WTC11 (cell line): Measurements from ENCODE around the gene RABGEF1. TPM values are rescaled to one million over a fixed set of nuclear protein-coding genes. Genes with fewer than 3 reads are reported as not detected.

ENCODE experiments used
- ATAC-seq: fragments of 200-7000 bp; cut with Tn5 transposase; 2 replicates; pipeline ENCODE4 v1.10.0; 2021; ENCODE audit warnings: mild to moderate bottlenecking, moderate library complexity
- CTCF ChIA-PET: fragments of 300-600 bp; sonication (Branson Sonifier 250); formaldehyde crosslinking; loops from one replicate; lab custom pipeline; 2021; ENCODE audit warnings: antibody characterized with exemption; lab: Charles Lee
- POLR2A ChIA-PET: fragments of 350-600 bp; sonication (Branson Sonifier 250); formaldehyde crosslinking; loops from one replicate; lab custom pipeline; 2021; ENCODE audit warnings: antibody characterized with exemption; lab: Charles Lee
- DNase-seq: peaks from one replicate; pipeline ENCODE4 v3.0.0; 2021; ENCODE audit warnings: low spot score
- H3K27ac Mint-ChIP-seq: 2 replicates; pipeline ENCODE4 v1.8.0; 2021; ENCODE audit warnings: mixed read lengths
- H3K27me3 Mint-ChIP-seq: 2 replicates; pipeline ENCODE4 v1.8.0; 2021; ENCODE audit warnings: low read depth, mild to moderate bottlenecking, moderate library complexity, mixed read lengths
- H3K36me3 Mint-ChIP-seq: 2 replicates; pipeline ENCODE4 v1.8.0; 2021; ENCODE audit warnings: mixed read lengths
- H3K4me1 Mint-ChIP-seq: 2 replicates; pipeline ENCODE4 v1.8.0; 2022; ENCODE audit warnings: mixed read lengths
- H3K4me3 Mint-ChIP-seq: 2 replicates; pipeline ENCODE4 v1.8.0; 2021; ENCODE audit warnings: mild to moderate bottlenecking, moderate library complexity, mixed read lengths
- H3K9me3 Mint-ChIP-seq: 2 replicates; pipeline ENCODE4 v1.8.0; 2021; ENCODE audit warnings: mixed read lengths
- ATF1 ChIP-seq: sonication (generic); formaldehyde crosslinking; IDR thresholded peaks from 2 replicates; pipeline ENCODE4 v1.8.1; 2023; ENCODE audit warnings: mild to moderate bottlenecking, moderate library complexity, missing genetic modification reagents
- CBFB ChIP-seq: sonication (generic); formaldehyde crosslinking; IDR thresholded peaks from 2 replicates; pipeline ENCODE4 v1.8.1; 2022; ENCODE audit warnings: mild to moderate bottlenecking, low read depth, missing genetic modification reagents
- ELF4 ChIP-seq: sonication (generic); formaldehyde crosslinking; IDR thresholded peaks from 2 replicates; pipeline ENCODE4 v1.8.1; 2022; ENCODE audit warnings: low read depth, mild to moderate bottlenecking, moderate library complexity, missing genetic modification reagents
- FOXJ3 ChIP-seq: sonication (generic); formaldehyde crosslinking; IDR thresholded peaks from 2 replicates; pipeline ENCODE4 v1.9.0; 2021; ENCODE audit warnings: missing genetic modification reagents, mild to moderate bottlenecking, borderline replicate concordance
- FOXP1 ChIP-seq: sonication (generic); formaldehyde crosslinking; IDR thresholded peaks from 2 replicates; pipeline ENCODE4 v1.8.0; 2022; ENCODE audit warnings: missing genetic modification reagents, mild to moderate bottlenecking, moderate library complexity, borderline replicate concordance
- GRHL2 ChIP-seq: fragments of 250-450 bp; sonication (Bioruptor Pico); IDR thresholded peaks from 2 replicates; pipeline ENCODE4 v1.8.0; 2022; ENCODE audit warnings: mild to moderate bottlenecking, moderate library complexity; ENCODE audit not compliant: insufficient replicate concordance, severe bottlenecking
- JUN ChIP-seq: sonication (generic); formaldehyde crosslinking; IDR thresholded peaks from 2 replicates; pipeline ENCODE4 v1.8.0; 2023; ENCODE audit warnings: mild to moderate bottlenecking, missing genetic modification reagents
- MXD4 ChIP-seq: fragments of 250-450 bp; sonication (Bioruptor Pico); IDR thresholded peaks from 2 replicates; pipeline ENCODE4 v1.8.0; 2021; ENCODE audit warnings: mild to moderate bottlenecking, moderate library complexity, borderline replicate concordance
- NR2C2 ChIP-seq: sonication (generic); formaldehyde crosslinking; IDR thresholded peaks from 2 replicates; pipeline ENCODE4 v1.8.0; 2022; ENCODE audit warnings: mild to moderate bottlenecking, missing genetic modification reagents
- PRRX2 ChIP-seq: fragments of 250-450 bp; sonication (Bioruptor Pico); IDR thresholded peaks from 2 replicates; pipeline ENCODE4 v1.8.0; 2021; ENCODE audit warnings: mild to moderate bottlenecking
- SMAD4 ChIP-seq: sonication (generic); formaldehyde crosslinking; IDR thresholded peaks from 2 replicates; pipeline ENCODE4 v1.8.0; 2022; ENCODE audit warnings: mild to moderate bottlenecking, missing genetic modification reagents
- TEAD4 ChIP-seq: sonication (generic); formaldehyde crosslinking; IDR thresholded peaks from 2 replicates; pipeline ENCODE4 v1.8.0; 2022; ENCODE audit warnings: mild to moderate bottlenecking, missing genetic modification reagents
- ZNF138 ChIP-seq: sonication (generic); formaldehyde crosslinking; conservative IDR thresholded peaks from 2 replicates; pipeline ENCODE4 v1.8.1; 2022; ENCODE audit warnings: mild to moderate bottlenecking, moderate library complexity, missing genetic modification reagents
- ZNF219 ChIP-seq: sonication (generic); formaldehyde crosslinking; IDR thresholded peaks from 2 replicates; pipeline ENCODE4 v1.8.0; 2023; ENCODE audit warnings: missing genetic modification reagents, mild to moderate bottlenecking, borderline replicate concordance
- ZNF416 ChIP-seq: fragments of 250-450 bp; sonication (Bioruptor Pico); IDR thresholded peaks from 2 replicates; pipeline ENCODE4 v1.9.0; 2021; ENCODE audit warnings: mild to moderate bottlenecking, inconsistent platforms
- total RNA-seq: library from RNA; stranded (reverse); gene quantifications from 3 replicates; pipeline ENCODE4 v1.2.3, GENCODE V29; 2021
- TF ChIP-seq, protein P1 (sequence below): fragments of 250-450 bp; sonication (Bioruptor Pico); IDR thresholded peaks from 2 replicates; pipeline ENCODE4 v1.9.0; 2021; ENCODE audit warnings: mild to moderate bottlenecking, borderline replicate concordance
- TF ChIP-seq, protein P2 (sequence below): sonication (generic); formaldehyde crosslinking; IDR thresholded peaks from 2 replicates; pipeline ENCODE4 v1.8.1; 2022; ENCODE audit warnings: low read depth, missing genetic modification reagents, borderline replicate concordance
- TF ChIP-seq, protein P3 (sequence below): sonication (generic); formaldehyde crosslinking; IDR thresholded peaks from 2 replicates; pipeline ENCODE4 v1.8.0; 2022; ENCODE audit warnings: mild to moderate bottlenecking, missing genetic modification reagents
- TF ChIP-seq, protein P4 (sequence below): sonication (generic); formaldehyde crosslinking; IDR thresholded peaks from 2 replicates; pipeline ENCODE4 v1.8.1; 2023; ENCODE audit warnings: mild to moderate bottlenecking, missing genetic modification reagents
- TF ChIP-seq, protein P5 (sequence below): sonication (generic); formaldehyde crosslinking; IDR thresholded peaks from 2 replicates; pipeline ENCODE4 v1.8.1; 2023; ENCODE audit warnings: mild to moderate bottlenecking, missing genetic modification reagents, moderate library complexity
- TF ChIP-seq, protein P6 (sequence below): fragments of 250-450 bp; sonication (Bioruptor Pico); IDR thresholded peaks from 2 replicates; pipeline ENCODE4 v1.9.0; 2021; ENCODE audit warnings: moderate library complexity, mild to moderate bottlenecking, inconsistent platforms, borderline replicate concordance
- TF ChIP-seq, protein P7 (sequence below): sonication (generic); formaldehyde crosslinking; IDR thresholded peaks from 2 replicates; pipeline ENCODE4 v1.8.1; 2023; ENCODE audit warnings: mild to moderate bottlenecking, moderate library complexity, missing genetic modification reagents

Gene RABGEF1
- total RNA-seq, 1 experiment from 2014 or later, result 18.1 TPM

DNA sequence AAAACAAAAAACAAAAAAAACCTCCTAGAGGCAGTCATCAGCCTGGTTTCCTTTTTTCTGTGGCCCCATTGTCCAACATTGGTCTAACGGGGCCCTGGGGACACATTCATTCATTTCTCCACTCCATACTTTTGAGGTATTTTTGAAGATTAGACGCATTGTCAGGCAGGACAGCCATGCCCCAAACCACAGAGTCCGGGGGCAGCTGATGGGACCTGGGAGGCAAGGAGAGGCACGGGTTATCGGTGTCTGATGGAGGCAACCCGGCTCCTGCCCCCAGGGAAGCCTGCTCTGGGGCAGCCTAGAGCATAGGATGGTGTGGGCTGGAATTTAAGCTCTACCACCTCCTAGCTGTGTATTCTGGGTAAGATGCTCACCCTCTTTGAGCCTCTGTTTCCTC, 6.5 kb upstream of the RABGEF1 start (continued):
- TF ChIP-seq, protein P1, sequence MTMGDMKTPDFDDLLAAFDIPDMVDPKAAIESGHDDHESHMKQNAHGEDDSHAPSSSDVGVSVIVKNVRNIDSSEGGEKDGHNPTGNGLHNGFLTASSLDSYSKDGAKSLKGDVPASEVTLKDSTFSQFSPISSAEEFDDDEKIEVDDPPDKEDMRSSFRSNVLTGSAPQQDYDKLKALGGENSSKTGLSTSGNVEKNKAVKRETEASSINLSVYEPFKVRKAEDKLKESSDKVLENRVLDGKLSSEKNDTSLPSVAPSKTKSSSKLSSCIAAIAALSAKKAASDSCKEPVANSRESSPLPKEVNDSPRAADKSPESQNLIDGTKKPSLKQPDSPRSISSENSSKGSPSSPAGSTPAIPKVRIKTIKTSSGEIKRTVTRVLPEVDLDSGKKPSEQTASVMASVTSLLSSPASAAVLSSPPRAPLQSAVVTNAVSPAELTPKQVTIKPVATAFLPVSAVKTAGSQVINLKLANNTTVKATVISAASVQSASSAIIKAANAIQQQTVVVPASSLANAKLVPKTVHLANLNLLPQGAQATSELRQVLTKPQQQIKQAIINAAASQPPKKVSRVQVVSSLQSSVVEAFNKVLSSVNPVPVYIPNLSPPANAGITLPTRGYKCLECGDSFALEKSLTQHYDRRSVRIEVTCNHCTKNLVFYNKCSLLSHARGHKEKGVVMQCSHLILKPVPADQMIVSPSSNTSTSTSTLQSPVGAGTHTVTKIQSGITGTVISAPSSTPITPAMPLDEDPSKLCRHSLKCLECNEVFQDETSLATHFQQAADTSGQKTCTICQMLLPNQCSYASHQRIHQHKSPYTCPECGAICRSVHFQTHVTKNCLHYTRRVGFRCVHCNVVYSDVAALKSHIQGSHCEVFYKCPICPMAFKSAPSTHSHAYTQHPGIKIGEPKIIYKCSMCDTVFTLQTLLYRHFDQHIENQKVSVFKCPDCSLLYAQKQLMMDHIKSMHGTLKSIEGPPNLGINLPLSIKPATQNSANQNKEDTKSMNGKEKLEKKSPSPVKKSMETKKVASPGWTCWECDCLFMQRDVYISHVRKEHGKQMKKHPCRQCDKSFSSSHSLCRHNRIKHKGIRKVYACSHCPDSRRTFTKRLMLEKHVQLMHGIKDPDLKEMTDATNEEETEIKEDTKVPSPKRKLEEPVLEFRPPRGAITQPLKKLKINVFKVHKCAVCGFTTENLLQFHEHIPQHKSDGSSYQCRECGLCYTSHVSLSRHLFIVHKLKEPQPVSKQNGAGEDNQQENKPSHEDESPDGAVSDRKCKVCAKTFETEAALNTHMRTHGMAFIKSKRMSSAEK, result no peak
- TF ChIP-seq, protein P2, sequence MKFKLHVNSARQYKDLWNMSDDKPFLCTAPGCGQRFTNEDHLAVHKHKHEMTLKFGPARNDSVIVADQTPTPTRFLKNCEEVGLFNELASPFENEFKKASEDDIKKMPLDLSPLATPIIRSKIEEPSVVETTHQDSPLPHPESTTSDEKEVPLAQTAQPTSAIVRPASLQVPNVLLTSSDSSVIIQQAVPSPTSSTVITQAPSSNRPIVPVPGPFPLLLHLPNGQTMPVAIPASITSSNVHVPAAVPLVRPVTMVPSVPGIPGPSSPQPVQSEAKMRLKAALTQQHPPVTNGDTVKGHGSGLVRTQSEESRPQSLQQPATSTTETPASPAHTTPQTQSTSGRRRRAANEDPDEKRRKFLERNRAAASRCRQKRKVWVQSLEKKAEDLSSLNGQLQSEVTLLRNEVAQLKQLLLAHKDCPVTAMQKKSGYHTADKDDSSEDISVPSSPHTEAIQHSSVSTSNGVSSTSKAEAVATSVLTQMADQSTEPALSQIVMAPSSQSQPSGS, result no peak
- no peak for TF ChIP-seq JUN
- no peak for TF ChIP-seq GRHL2 (CRISPR knock-in tag)
- TF ChIP-seq NR2C2 (CRISPR knock-in tag), result no peak
- no peak for TF ChIP-seq FOXP1 (CRISPR knock-in tag)
- TF ChIP-seq, protein P3, sequence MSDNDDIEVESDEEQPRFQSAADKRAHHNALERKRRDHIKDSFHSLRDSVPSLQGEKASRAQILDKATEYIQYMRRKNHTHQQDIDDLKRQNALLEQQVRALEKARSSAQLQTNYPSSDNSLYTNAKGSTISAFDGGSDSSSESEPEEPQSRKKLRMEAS (CRISPR knock-in tag), result no peak

DNA sequence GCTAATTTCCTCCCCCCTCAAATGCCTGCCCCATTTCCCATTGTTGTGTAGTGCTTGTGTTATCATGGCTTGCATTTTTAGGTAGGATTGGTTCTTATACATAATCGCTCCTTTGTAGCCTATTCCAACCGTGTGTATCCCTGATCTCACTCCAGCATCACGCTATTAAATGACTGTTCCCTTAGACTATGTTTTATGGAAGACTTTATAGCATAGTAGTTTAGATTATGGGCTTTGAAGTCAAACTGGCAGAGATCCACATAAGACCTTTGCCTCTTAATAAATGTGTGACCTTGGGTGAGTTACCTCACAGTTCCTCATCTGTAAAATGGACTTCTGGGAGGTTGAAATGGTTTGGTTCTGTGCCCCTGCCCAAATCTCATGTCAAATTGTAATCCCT, 5.4 kb upstream of the RABGEF1 start:
- POLR2A ChIA-PET, result no interaction called here
- CTCF ChIA-PET, result no interaction called here
- Mint-ChIP-seq H3K36me3 (peaks cover 14% of the 10 kb centered on the region), H3K27ac (no peak overlapping the region), H3K4me3 (no peak overlapping the region), H3K9me3 (peaks cover 15% of the 10 kb centered on the region), H3K27me3 (no peaks in the 10 kb centered on the region), H3K4me1 (peaks cover 9% of the 10 kb centered on the region)
- DNase-seq, result no peak
- no peak for ATAC-seq
- TF ChIP-seq, protein P4, sequence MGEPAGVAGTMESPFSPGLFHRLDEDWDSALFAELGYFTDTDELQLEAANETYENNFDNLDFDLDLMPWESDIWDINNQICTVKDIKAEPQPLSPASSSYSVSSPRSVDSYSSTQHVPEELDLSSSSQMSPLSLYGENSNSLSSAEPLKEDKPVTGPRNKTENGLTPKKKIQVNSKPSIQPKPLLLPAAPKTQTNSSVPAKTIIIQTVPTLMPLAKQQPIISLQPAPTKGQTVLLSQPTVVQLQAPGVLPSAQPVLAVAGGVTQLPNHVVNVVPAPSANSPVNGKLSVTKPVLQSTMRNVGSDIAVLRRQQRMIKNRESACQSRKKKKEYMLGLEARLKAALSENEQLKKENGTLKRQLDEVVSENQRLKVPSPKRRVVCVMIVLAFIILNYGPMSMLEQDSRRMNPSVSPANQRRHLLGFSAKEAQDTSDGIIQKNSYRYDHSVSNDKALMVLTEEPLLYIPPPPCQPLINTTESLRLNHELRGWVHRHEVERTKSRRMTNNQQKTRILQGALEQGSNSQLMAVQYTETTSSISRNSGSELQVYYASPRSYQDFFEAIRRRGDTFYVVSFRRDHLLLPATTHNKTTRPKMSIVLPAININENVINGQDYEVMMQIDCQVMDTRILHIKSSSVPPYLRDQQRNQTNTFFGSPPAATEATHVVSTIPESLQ (CRISPR knock-in tag), result no peak
- TF ChIP-seq, protein P2, result no peak
- no peak for TF ChIP-seq NR2C2 (CRISPR knock-in tag)
- no peak for TF ChIP-seq ZNF138
- TF ChIP-seq, protein P5, sequence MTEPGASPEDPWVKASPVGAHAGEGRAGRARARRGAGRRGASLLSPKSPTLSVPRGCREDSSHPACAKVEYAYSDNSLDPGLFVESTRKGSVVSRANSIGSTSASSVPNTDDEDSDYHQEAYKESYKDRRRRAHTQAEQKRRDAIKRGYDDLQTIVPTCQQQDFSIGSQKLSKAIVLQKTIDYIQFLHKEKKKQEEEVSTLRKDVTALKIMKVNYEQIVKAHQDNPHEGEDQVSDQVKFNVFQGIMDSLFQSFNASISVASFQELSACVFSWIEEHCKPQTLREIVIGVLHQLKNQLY (CRISPR knock-in tag), result no peak
- TF ChIP-seq, protein P6, sequence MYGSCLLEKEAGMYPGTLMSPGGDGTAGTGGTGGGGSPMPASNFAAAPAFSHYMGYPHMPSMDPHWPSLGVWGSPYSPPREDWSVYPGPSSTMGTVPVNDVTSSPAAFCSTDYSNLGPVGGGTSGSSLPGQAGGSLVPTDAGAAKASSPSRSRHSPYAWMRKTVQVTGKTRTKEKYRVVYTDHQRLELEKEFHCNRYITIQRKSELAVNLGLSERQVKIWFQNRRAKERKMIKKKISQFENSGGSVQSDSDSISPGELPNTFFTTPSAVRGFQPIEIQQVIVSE, result no peak
- no peak for TF ChIP-seq ZNF219 (CRISPR knock-in tag)
- TF ChIP-seq, protein P7, sequence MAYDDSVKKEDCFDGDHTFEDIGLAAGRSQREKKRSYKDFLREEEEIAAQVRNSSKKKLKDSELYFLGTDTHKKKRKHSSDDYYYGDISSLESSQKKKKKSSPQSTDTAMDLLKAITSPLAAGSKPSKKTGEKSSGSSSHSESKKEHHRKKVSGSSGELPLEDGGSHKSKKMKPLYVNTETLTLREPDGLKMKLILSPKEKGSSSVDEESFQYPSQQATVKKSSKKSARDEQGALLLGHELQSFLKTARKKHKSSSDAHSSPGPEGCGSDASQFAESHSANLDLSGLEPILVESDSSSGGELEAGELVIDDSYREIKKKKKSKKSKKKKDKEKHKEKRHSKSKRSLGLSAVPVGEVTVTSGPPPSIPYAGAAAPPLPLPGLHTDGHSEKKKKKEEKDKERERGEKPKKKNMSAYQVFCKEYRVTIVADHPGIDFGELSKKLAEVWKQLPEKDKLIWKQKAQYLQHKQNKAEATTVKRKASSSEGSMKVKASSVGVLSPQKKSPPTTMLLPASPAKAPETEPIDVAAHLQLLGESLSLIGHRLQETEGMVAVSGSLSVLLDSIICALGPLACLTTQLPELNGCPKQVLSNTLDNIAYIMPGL (CRISPR knock-in tag), result no peak
- TF ChIP-seq MXD4, result no peak
- TF ChIP-seq PRRX2, result no peak
- TF ChIP-seq TEAD4 (CRISPR knock-in tag), result no peak
- no peak for TF ChIP-seq FOXJ3
- TF ChIP-seq ATF1, result no peak
- TF ChIP-seq CBFB, result no peak
- no peak for TF ChIP-seq ZNF416 (CRISPR knock-in tag)
- TF ChIP-seq SMAD4 (CRISPR knock-in tag), result no peak
- TF ChIP-seq ELF4, result no peak
- TF ChIP-seq, protein P3 (CRISPR knock-in tag), result no peak
